ENCODE measurements around the gene CRISP1.
"Not testable (repeated sequence)": the region's sequence is repeated elsewhere in the genome, so short reads cannot be mapped to it uniquely, and the experiment has no call there.

The CRISP1 gene

DNA sequence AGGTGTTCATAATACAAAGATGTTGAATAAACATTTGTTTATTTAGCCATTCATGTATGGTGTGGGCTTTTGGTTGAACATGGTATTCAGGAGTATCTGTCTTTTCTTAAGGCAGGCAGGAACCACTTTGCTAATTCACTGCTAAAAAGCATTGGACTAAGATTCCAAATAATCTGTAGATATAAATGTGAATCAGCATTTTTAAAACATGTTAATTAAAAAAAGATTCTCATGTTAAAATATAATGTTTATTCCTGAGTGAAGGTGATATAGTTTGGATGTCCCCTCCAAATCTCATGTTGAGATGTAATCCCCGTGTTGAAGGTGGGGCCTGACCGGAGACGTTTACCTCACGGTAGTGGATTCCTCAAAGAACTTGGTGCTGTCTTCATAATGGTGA is 19.3 kb downstream of the CRISP1 start:
- in situ Hi-C loops (cut with MboI; ENCODE audit: low sequenced_read_pairs), result no loop called here

DNA sequence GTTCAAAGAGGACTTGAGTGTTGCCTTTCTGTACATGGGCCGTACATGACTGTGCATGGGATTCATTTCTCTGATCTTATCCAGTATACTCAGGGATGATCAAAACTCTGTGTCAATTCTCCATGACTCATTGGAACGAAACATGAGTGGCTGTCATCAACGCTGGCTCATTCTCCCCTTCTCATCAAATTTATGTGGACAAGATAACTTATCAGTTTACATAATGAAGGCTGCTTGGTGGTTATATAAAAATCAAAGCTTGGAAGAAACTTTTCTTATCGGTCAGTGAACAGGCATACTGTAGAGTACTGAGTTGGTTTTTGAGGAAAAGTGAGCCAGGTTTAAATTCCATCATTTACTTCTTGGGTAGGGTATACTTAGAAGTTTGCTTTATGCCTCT is 24.9 kb downstream of the CRISP1 start:
- in situ Hi-C loops (cut with MboI; ENCODE audit: low sequenced_read_pairs), result no loop called here

DNA sequence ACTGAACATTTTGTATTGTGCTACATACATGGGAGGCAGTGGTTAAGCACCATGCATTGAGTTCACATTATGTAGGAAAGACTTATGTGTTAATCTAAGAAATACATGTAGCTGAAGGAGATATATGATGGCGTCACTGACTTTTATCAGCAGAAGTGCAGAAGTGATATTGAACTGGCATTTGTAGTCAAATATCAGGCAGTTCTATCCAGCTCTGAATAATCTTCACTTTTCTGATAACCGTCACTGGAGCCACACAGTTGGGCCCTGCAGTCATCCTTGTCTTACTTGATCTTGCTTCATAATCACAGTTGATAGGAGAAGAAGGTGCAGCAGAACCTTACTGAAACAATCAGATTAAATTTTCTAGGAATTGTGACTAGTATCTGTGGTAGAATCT is 26.4 kb downstream of the CRISP1 start:
- in situ Hi-C loops (cut with MboI; ENCODE audit: low sequenced_read_pairs), result no loop called here

DNA sequence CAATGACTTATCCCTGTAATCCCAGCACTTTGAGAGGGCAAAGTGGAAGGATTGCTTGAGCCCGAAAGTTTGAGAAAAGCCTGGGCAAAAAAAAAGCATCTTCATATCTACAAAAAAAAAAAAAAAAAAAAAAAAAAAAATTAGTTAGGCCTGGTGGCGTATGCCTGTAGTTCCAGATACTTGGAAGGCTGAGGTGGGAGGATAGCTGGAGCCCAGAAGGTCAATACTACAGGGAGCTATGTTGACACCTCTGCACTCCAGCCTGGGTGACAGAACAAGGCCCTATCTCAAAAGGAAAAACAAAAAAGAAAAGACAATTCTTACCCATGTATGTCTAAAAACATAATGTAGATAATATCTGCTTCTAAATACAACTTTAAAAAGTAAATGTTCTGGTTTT is 27.2 kb downstream of the CRISP1 start:
- in situ Hi-C loops (cut with MboI; ENCODE audit: low sequenced_read_pairs), result no loop called here

DNA sequence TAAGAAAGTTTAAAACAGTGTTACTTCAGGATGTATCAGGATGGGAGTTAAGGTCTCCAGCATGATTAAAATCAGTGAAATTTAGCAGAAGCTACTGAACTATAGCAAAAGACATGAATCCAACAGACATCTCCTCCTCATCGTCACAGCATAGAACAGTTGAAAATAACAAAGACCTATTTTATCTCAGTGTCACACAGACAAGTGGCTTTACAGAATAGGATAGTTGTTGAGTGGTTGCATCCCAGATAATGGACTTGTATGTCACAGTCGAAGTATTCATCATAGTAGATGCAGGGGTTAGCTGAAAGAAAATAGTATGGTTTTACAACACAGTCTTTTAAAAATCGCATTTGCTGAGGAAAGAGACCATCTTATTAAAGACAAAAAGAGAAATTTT is 31.2 kb downstream of the CRISP1 start:
- in situ Hi-C loops (cut with MboI; ENCODE audit: low sequenced_read_pairs), result no loop called here

DNA sequence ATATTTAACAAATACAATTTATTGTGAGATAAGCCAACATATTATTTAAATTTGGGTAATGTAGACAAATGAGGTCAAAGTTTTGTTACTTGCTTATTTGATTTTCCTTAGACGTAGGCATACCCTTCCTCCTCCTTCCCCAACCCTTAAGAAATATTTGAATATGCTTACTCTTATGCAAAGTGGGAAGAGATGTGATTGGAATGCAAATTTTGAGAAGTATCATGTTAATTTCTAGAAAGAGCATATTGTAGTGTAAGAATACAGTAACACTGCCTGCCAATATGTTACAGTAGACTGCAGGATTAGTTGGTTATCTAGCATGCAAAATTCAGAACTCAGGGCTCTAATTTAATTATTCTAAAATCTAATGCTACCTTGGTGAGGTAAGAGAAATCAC is 32.9 kb downstream of the CRISP1 start:
- in situ Hi-C loops (cut with MboI; ENCODE audit: low sequenced_read_pairs), result no loop called here

DNA sequence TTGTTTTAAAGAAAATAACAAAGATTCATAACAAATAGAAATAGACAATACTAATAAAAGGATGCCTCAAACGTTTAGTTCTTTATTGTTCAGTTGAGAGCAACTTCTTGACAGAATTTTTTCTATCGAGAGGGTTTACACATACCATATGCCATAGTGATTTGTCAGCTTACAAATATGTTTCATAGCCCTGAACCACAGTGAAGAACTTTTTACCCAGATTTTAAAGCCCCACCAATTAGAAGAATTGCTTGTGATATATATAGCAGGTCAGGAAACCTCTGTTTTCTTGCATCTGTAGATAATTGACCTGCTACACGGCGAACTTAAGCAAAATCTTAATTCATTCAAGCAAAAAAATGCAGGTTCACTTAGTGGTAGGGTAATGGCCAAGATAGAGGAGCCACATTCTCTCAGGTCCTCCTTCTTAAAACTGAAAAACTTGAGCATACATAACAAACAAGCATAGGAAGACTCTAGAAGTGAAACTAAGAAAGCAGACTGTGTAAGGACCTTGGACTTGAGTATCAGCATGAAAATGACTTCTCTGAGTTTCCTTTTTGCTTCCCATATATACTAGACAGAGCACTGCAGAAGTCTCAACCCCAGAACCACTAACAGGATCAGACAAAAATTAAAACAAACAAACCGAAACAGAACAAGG is 39.5 kb downstream of the CRISP1 start:
- in situ Hi-C loops (cut with MboI; ENCODE audit: low sequenced_read_pairs), result no loop called here

DNA sequence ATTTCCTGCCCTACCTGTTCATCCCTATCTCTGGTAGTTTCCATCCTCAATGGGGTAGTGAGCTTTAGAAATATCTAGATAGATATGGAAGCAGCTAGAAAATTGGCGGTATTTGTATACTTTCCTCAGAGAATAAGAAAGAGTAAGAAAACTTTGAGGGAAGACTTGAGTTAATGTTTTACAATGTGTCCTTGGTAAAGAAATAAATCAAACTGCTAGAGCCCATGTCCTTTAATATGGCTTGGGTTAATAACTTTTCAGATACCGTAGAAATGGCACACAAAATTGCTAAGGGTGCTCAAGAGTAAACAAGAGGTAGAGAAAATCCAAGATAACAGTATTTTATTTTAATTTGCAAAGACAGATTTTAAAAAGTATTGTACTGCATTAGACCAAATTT is 51.2 kb downstream of the CRISP1 start:
- in situ Hi-C loops (cut with MboI; ENCODE audit: low sequenced_read_pairs), result no loop called here

DNA sequence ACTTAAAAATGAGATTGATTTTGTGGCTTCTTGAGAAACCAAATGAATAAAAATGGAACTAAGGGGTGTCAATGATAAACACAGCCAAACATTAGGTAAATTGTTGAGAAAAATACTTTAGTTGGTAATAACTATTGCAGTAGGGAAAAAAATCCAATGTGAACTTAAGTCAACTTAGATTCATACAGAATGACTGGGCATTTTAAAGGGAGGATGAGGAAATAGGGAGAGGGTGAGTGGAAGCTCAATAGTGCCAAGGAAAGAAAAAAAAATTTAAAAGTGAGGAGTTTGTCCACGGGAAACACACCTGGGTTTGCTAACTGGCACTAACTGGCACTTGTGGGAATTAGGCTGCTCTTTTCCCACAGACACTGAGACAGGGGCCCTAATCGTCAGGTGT is 53.1 kb downstream of the CRISP1 start:
- in situ Hi-C loops (cut with MboI; ENCODE audit: low sequenced_read_pairs), result no loop called here

DNA sequence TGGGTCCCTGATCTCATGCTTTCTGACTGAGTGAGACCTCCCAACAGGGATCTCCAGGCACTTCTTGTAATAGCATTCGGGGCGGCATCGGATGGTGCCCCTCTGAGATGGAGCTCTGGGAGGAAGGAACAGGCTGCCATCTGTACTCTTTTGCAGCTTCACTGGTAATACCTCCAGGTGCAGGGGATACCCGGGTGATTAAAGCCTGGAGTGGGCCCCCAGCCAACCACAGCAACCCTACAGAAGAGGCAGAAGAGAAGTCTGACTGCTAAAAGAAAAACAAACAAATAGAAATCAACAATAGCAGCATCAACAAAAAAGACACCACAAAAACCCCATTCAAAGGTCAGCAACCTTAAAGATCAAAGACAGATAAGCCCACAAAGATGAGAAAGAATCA is 60.2 kb downstream of the CRISP1 start:
- in situ Hi-C loops (cut with MboI; ENCODE audit: low sequenced_read_pairs), result no loop called here

DNA sequence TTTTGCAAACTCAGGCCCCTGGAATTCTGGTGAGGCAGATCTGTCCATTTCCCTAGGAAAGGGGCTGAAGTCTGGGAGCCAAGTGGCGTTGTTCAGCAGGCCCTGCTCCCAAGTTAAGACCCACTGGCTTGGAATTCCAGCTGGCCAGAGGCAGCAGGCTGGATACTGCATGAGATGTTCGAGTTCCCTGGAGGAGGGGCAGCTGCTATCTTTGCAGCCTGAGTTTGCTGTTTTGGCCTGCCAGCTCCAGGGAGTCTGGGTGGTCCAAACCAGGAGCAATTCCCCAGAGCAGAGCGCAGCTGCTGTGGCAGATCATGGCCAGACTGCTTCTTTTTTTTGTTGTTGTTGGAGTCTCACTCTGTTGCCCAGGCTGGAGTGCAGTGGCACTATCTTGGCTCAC is 61.1 kb downstream of the CRISP1 start:
- in situ Hi-C loops (cut with MboI; ENCODE audit: low sequenced_read_pairs), result no loop called here

DNA sequence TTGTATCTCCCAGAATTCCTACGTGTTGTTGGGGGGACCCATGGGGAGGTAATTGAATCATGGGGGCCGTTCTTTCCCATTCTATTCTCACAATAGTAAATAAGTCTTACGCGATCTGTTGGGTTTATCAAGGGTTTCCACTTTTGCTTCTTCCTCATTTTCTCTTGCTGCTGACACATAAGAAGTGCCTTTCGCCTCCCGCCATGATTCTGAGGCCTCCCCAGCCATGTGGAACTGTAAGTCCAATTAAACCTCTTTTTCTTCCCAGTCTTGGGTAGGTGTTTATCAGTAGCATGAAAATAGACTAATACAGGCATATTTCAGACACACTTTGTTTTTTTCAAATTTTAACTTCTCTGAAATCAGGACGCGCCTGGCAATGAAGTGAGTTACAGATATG is 64.8 kb downstream of the CRISP1 start:
- in situ Hi-C loops (cut with MboI; ENCODE audit: low sequenced_read_pairs), result no loop called here

DNA sequence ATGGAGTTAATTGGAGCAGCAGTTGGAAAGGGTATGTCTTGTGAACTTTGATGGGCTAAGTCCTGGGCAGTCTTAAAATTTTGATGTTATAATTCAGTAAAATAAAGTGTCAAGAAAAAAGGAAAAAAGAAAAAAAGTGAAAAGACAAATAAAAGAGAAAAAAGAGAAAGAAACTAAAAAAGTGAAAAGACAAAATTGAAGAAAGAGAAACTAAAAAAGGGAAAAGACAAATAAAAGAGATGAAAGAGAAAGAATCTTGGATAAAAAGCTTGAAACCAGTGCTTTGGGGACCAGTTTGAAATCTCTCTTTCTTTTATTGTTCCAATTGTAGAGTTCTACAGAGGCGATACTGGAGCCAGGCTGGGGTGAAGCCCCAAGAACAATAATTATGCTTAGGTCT is 67.2 kb downstream of the CRISP1 start:
- in situ Hi-C loops (cut with MboI; ENCODE audit: low sequenced_read_pairs), result no loop called here

DNA sequence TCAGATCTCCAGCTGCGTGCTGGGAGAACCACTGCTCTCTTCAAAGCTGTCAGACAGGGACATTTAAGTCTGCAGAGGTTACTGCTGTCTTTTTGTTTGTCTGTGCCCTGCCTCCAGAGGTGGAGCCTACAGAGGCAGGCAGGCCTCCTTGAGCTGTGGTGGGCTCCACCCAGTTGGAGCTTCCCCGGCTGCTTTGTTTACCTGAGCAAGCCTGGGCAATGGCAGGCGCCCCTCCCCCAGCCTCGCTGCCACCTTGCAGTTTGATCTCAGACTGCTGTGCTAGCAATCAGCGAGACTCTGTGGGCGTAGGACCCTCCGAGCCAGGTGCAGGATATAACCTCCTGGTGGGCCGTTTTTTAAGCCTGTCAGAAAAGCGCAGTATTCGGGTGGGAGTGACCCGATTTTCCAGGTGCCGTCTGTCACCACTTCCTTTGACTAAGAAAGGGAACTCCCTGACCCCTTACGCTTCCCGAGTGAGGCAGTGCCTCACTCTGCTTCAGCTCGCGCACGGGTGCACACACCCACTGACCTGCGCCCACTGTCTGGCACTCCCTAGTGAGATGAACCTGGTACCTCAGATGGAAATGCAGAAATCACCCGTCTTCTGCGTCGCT is 69.4 kb downstream of the CRISP1 start:
- in situ Hi-C loops (cut with MboI; ENCODE audit: low sequenced_read_pairs), result not testable (repeated sequence)

DNA sequence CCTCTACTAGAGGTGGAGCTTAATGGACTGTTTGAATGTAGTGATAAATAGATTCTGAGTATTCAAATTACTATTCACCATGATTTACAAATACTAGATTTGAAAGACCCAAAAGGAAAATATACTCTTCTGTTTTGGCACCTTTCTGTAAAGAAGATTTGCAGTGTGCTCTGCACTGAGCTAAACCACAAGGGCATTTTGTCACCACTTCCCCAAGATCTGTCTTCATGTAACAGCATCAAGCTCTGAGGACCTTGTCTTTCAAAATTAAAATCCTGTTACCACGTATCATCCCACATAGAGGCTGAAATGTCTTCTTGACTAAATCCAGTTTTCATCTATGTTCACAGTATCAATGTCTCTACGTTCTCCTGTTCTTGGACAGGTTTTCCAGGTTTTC is 76.0 kb downstream of the CRISP1 start:
- in situ Hi-C loops (cut with MboI; ENCODE audit: low sequenced_read_pairs), result no loop called here

DNA sequence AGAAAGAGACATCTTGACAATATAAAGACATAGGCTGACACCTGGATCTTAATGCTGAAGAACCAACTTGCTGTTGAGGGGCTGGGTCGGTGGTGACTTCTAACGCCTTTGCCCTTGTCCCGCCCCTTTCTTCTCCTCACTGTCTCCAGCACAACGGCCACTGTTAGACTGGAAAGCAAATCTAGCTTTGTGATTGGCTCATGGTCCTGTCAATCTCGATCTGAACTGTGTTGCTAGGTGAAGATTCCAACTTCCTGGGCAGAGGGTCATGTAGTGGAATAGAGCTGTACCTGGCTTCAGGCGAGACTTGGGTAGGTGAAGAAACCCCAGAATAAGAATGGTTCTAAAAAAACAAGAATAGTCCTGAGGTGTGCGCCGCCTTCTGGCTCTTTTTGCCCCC is 79.2 kb downstream of the CRISP1 start, which contains the start of gene PGK2:
Gene PGK2 (minus strand): TSS at position 110 of the 400 bp plus-strand sequence. CDS start 98 bp downstream, at position 12.
- in situ Hi-C loops (cut with MboI; ENCODE audit: low sequenced_read_pairs), result no loop called here

DNA sequence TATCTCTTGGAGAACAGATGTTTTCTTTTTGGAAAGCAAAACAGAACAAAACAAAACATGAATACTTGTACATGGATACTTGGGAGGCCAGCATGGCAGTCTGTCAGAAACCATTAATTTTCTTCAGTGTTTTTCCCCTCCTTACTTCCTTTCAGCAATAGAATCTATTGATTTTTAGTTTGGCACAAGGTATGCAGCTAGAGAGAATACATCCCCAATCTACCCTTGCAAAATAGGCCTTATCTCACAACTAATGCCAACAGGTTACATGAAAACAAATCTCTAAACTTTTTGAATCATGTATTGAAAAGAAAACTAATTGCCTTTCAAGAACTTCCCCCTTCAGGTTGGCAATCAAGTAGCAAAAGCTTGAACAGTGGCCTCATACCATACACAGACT is 82.1 kb downstream of the CRISP1 start:
- in situ Hi-C loops (cut with MboI; ENCODE audit: low sequenced_read_pairs), result no loop called here
